ENCODE data around the gene PRR15.

DNA sequence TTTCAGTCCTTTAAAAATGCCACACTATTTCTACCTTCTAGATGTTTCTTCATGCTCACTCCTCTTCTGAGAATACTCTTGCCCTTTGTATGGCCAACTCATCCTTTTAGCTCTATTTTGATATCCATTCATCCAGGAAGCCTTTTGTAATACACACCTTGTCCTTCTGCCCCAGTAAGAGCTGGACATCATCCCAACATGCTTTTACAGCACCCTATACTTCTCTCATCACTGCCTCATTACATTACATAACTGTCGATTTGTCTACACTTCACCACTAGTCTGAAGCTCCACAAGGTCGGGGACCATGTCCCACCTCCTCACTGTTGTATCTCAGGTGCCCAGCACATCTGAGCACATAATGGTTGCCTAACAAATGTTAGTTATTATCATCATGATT lies 29.2 kb downstream of the PRR15 start:
- TF ChIP-seq POLR2A (IDR thresholded peaks at IDR 0.05) (no peak), CTCF (IDR thresholded peaks at IDR 0.05) (no peak), POLR2AphosphoS5 (IDR thresholded peaks at IDR 0.05) (no peak)

All from stomach (tissue), 4 donors.